Colonic mucosa (tissue), 4 donors: Measurements from ENCODE around the gene TOR1A. TPM values are rescaled to one million over a fixed set of nuclear protein-coding genes. Genes with fewer than 3 reads are reported as not detected.

Experiments used
- DNase-seq: peaks from one replicate; pipeline ENCODE4 v3.0.0-alpha.2; 2020
- H3K27ac ChIP-seq: fragments of 200-600 bp; one replicate; pipeline ENCODE4 v1.8.0; 2021
- H3K27me3 ChIP-seq: fragments of 200-600 bp; one replicate; pipeline ENCODE4 v1.8.0; 2021
- H3K36me3 ChIP-seq: fragments of 200-600 bp; one replicate; pipeline ENCODE4 v1.8.0; 2021
- H3K4me1 ChIP-seq: fragments of 200-600 bp; one replicate; pipeline ENCODE4 v1.8.0; 2021; ENCODE audit warnings: mild to moderate bottlenecking
- H3K4me3 ChIP-seq: fragments of 200-600 bp; one replicate; pipeline ENCODE4 v1.8.0; 2021
- H3K9ac ChIP-seq, 2 donors: one replicate each; pipeline ENCODE4 v1.7.0; 2013; ENCODE audit warnings: control low read depth in 2 of 2, low read depth in 2 of 2, low read length in 2 of 2
- H3K9me3 ChIP-seq: fragments of 200-600 bp; one replicate; pipeline ENCODE4 v1.8.0; 2021
- CTCF ChIP-seq: fragments of 200-600 bp; IDR thresholded peaks from one replicate; pipeline ENCODE4 v1.8.0; 2022; ENCODE audit warnings: antibody characterized with exemption, mild to moderate bottlenecking
- intact Hi-C: fragments of 100-400 bp; cut with DNase I; formaldehyde crosslinking; loops from one replicate; pipeline ENCODE4 v1.14.1; 2022
- total RNA-seq, 2 donors: library from RNA; stranded (reverse); fragmentation: NEBNext Ultra II Directional in 1 of 2; extraction: Animal tissue kit (Norgen Biotek cat#: 25700) in 1 of 2; gene quantifications; one replicate each; pipeline ENCODE4 v1.2.1, GENCODE V29; 2021
- donor health status: healthy.
- donor health status: DM: no; HTN: no; CAD: no.
- donor health status: DM: no; HTN: no; CAD: no.

Gene TOR1A
- total RNA-seq, 2 donors from 2014 or later, result 31.0 to 31.1 TPM

GRCh38 chr9:129811967-129812363 lies 12.0 kb downstream of the TOR1A start:
- H3K36me3 ChIP-seq, result no peaks in the 10 kb centered on the region
- peaks cover 12% of the 10 kb centered on the region for H3K4me1 ChIP-seq
- H3K27ac ChIP-seq, result peak overlapping the region; percentile 79
- DNase-seq, result no peak
- no peak for TF ChIP-seq CTCF
- no peak overlapping the region for H3K4me3 ChIP-seq
- H3K9me3 ChIP-seq, result no peaks in the 10 kb centered on the region
- no peaks in the 10 kb centered on the region for H3K27me3 ChIP-seq
- intact Hi-C loops, result no loop called here
- peak overlapping the region in 1 of 2 donors; percentile 84 for H3K9ac ChIP-seq

- no peak for TF ChIP-seq CTCF
- Histone ChIP-seq H3K4me1 (peaks cover 12% of the 10 kb centered on the region), H3K27ac (peak overlapping the region; percentile 79), H3K9ac (peak overlapping the region in 1 of 2 donors; percentile 84), H3K4me3 (no peak overlapping the region), H3K27me3 (no peaks in the 10 kb centered on the region), H3K9me3 (no peaks in the 10 kb centered on the region), H3K36me3 (no peaks in the 10 kb centered on the region)
- intact Hi-C loops, result no loop called here
- peak; percentile 40 for DNase-seq
These were observed 13.1 kb downstream of the TOR1A start for GRCh38 chr9:129810788-129811187.

GRCh38 chr9:129810116-129810515 lies 13.8 kb downstream of the TOR1A start:
- Histone ChIP-seq H3K27ac (peak overlapping the region; percentile 79), H3K4me1 (peaks cover 15% of the 10 kb centered on the region), H3K9me3 (no peaks in the 10 kb centered on the region), H3K9ac (no peak overlapping the region), H3K36me3 (no peaks in the 10 kb centered on the region), H3K27me3 (no peaks in the 10 kb centered on the region), H3K4me3 (no peak overlapping the region)
- DNase-seq, result no peak
- intact Hi-C loops, result no loop called here
- no peak for TF ChIP-seq CTCF

GRCh38 chr9:129809346-129809745 lies 14.6 kb downstream of the TOR1A start:
- Histone ChIP-seq H3K4me1 (peaks cover 17% of the 10 kb centered on the region), H3K27me3 (no peaks in the 10 kb centered on the region), H3K9ac (no peak overlapping the region), H3K4me3 (no peak overlapping the region), H3K27ac (no peak overlapping the region), H3K9me3 (no peaks in the 10 kb centered on the region), H3K36me3 (no peaks in the 10 kb centered on the region)
- DNase-seq, result no peak
- intact Hi-C loops, result no loop called here
- no peak for TF ChIP-seq CTCF

GRCh38 chr9:129806061-129806460 lies 17.9 kb downstream of the TOR1A start:
- TF ChIP-seq CTCF, result no peak
- no peak overlapping the region for H3K4me3 ChIP-seq
- no peaks in the 10 kb centered on the region for H3K36me3 ChIP-seq
- intact Hi-C loops, result no loop called here
- H3K9ac ChIP-seq, result peak overlapping the region in 1 of 2 donors; percentile 81
- peak overlapping the region; percentile 54 for H3K27ac ChIP-seq
- peaks cover 17% of the 10 kb centered on the region for H3K4me1 ChIP-seq
- no peak for DNase-seq
- no peaks in the 10 kb centered on the region for H3K27me3 ChIP-seq
- H3K9me3 ChIP-seq, result no peaks in the 10 kb centered on the region
